Osteoblast (primary cell): ENCODE data around the gene SAMM50. TPM values are rescaled to one million over a fixed set of nuclear protein-coding genes. Genes with fewer than 3 reads are reported as not detected.

Experiments used
- DNase-seq: peaks from one replicate; pipeline ENCODE4 v3.0.0; 2011; ENCODE audit warnings: low spot score, mixed read lengths; ENCODE audit not compliant: insufficient read length; ENCODE audit errors: missing footprints
- H2AFZ ChIP-seq: 2 replicates; pipeline ENCODE4 v1.6.0; 2011; ENCODE audit warnings: mild to moderate bottlenecking, low read length
- H3K27ac ChIP-seq: 2 replicates; pipeline ENCODE4 v1.5.1; 2011; ENCODE audit warnings: mild to moderate bottlenecking, low read depth, low read length, moderate library complexity
- H3K27me3 ChIP-seq: 2 replicates; pipeline ENCODE4 v1.6.0; 2012; ENCODE audit warnings: mild to moderate bottlenecking, control low read depth, inconsistent platforms, low read length, moderate library complexity; ENCODE audit not compliant: insufficient read depth
- H3K36me3 ChIP-seq: 2 replicates; pipeline ENCODE4 v1.5.1; 2011; ENCODE audit warnings: mild to moderate bottlenecking, low read length, control low read depth, moderate library complexity; ENCODE audit not compliant: insufficient read depth
- H3K4me1 ChIP-seq: 2 replicates; pipeline ENCODE4 v1.5.1; 2011; ENCODE audit warnings: mild to moderate bottlenecking, low read length, control low read depth, moderate library complexity; ENCODE audit not compliant: insufficient read depth
- H3K4me2 ChIP-seq: 2 replicates; pipeline ENCODE4 v1.6.0; 2011; ENCODE audit warnings: mild to moderate bottlenecking, low read length; ENCODE audit not compliant: insufficient read depth
- H3K4me3 ChIP-seq: fragments of 200-600 bp; sonication (generic); 3 replicates; pipeline ENCODE4 v1.5.1; 2012; ENCODE audit warnings: mild to moderate bottlenecking, low read length, inconsistent platforms; ENCODE audit not compliant: insufficient read depth
- H3K79me2 ChIP-seq: 2 replicates; pipeline ENCODE4 v1.6.0; 2012; ENCODE audit warnings: mild to moderate bottlenecking, low read length, control low read depth, inconsistent platforms; ENCODE audit not compliant: insufficient read depth
- H3K9me3 ChIP-seq: 2 replicates; pipeline ENCODE4 v1.5.1; 2011; ENCODE audit warnings: low read depth, low read length, control low read depth
- H4K20me1 ChIP-seq: 2 replicates; pipeline ENCODE4 v1.6.0; 2012; ENCODE audit warnings: mild to moderate bottlenecking, low read length, control low read depth; ENCODE audit not compliant: insufficient read depth
- total RNA-seq: library from RNA; depleted of rRNA; stranded (reverse); fragments of >200 nt; gene quantifications from 2 replicates; pipeline ENCODE4 v1.2.3, GENCODE V29; 2012
- TF ChIP-seq, protein P1 (sequence below): IDR thresholded peaks from 2 replicates; pipeline ENCODE4 v1.5.1; 2011; ENCODE audit warnings: mild to moderate bottlenecking, low read depth, low read length, moderate library complexity; ENCODE audit errors: extremely low read depth

The SAMM50 gene
- total RNA-seq, 1 donor: 36.6 TPM

DNA sequence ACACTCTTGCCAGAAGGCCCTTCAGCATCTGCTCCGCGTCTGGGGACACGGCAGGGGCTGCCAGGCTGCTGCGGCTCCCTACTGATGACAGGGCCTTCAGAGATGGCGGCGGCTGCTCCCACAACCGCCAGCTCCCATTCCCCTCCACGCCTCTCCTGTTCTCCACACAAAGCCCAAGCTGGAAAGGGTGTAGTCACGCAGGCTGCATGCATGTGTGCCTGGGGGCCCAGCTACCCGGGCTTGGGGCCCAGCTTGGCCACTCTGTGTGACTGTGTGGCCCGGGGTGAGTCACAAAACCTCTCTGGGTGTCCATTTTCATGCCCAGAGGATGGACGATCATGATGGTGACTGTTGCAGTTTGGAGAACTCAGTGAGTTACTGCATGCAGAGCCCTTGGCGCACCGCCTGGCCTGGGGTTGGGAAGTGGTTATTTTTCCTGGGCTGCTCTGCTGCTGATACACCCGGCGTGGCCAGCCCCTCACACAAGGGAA, 37.1 kb downstream of the SAMM50 start:
- peak; percentile 94 for DNase-seq
- Histone ChIP-seq H3K36me3 (peaks cover 70% of the 10 kb centered on the region), H3K9me3 (no peaks in the 10 kb centered on the region)

DNA sequence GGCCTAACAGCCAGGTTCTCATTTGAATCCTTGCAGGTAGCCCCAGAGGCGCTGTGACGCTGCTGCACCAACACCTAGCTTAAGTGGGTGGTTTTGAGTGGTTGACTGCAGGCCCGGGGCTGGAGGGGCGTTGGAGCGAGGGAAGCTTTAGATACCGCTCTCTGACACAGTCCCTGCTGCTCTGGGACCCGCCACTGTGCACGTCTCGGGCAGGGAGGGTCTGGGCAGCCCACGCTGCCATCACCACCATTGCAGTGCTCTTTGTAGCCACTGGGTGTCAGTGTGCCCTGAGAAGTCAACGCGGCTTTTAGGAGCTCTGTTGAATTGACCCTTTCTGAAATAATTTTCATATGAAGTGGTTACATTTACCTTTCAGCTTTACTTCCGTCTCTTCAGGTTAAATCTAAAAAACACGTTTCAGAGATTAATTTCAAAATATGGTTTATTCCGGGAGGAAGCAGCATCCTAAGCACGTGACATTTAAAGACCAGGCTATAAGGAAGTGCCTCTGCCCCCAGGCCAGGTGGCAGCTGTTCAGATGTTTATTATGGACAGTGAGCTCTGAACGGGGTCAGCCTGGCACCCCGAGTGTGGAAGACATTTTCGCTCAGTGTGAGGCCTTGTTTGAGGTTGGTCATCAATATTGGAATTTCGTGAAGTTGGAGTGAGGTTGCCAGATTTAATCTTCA, 38.0 kb downstream of the SAMM50 start:
- Histone ChIP-seq H3K27ac (peak overlapping the region; percentile 28), H4K20me1 (peaks cover 14% of the 10 kb centered on the region), H3K9me3 (no peaks in the 10 kb centered on the region), H2AFZ (no peak overlapping the region), H3K4me3 (no peak overlapping the region), H3K4me1 (peaks cover 7% of the 10 kb centered on the region), H3K4me2 (no peak overlapping the region), H3K36me3 (peaks cover 69% of the 10 kb centered on the region), H3K27me3 (no peaks in the 10 kb centered on the region), H3K79me2 (peaks cover 4% of the 10 kb centered on the region)
- peak; percentile 97 for DNase-seq
- TF ChIP-seq, protein P1, sequence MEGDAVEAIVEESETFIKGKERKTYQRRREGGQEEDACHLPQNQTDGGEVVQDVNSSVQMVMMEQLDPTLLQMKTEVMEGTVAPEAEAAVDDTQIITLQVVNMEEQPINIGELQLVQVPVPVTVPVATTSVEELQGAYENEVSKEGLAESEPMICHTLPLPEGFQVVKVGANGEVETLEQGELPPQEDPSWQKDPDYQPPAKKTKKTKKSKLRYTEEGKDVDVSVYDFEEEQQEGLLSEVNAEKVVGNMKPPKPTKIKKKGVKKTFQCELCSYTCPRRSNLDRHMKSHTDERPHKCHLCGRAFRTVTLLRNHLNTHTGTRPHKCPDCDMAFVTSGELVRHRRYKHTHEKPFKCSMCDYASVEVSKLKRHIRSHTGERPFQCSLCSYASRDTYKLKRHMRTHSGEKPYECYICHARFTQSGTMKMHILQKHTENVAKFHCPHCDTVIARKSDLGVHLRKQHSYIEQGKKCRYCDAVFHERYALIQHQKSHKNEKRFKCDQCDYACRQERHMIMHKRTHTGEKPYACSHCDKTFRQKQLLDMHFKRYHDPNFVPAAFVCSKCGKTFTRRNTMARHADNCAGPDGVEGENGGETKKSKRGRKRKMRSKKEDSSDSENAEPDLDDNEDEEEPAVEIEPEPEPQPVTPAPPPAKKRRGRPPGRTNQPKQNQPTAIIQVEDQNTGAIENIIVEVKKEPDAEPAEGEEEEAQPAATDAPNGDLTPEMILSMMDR: peak; percentile 96

More for the DNA sequence above, 37.1 kb downstream of the SAMM50 start:
- H3K27ac ChIP-seq: peak overlapping the region; percentile 49
- H3K4me3 ChIP-seq: no peak overlapping the region
- no peaks in the 10 kb centered on the region for H3K27me3 ChIP-seq
- no peak overlapping the region for H3K4me2 ChIP-seq
- no peak overlapping the region for H2AFZ ChIP-seq
- peaks cover 4% of the 10 kb centered on the region for H3K79me2 ChIP-seq
- H4K20me1 ChIP-seq: peaks cover 14% of the 10 kb centered on the region
- TF ChIP-seq, protein P1: no peak
- H3K4me1 ChIP-seq: peaks cover 7% of the 10 kb centered on the region

DNA sequence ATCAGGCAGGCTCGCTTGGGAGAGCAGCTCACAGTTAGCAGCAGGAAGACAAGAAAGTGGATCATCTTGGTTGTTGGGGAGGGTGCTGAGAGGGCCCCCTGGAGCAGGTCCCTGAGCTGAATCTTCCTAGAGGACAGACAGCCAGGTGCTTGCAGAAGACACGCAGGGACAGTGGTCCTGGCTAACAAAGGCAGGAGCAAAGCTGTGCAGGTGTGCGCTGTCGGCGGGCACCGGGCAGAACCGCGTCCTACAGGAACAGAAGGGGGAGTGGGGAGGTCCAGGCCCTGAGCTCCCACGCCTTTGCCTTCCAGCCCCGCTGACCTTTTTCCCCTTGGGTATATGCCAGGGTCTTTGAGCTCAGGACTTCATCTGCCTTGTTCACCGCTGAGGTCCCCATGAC, 38.8 kb downstream of the SAMM50 start:
- H3K36me3 ChIP-seq: peaks cover 69% of the 10 kb centered on the region

DNA sequence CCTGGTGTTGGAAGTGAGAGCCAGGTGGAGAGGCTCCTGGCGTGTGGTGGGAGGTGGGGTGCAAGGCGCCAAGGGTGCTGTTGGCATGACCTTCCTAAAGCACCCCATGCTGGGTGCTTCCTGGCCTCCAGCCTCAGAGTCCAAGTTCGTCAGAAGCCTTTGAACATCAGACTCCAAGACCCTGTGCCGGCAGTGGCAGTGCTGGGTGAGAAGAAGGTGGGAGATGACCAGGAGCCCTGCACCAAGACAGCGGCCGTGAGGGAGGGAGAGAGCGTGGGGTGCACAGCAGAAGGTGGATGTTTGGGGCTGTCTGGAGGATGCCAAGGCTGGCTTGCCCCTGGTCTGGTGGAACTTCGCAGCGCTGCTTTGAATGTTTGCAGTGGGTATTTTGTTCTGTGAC, 39.2 kb downstream of the SAMM50 start:
- Histone ChIP-seq H3K4me3 (no peak overlapping the region), H3K36me3 (peaks cover 69% of the 10 kb centered on the region), H3K27ac (no peak overlapping the region), H4K20me1 (peaks cover 14% of the 10 kb centered on the region), H3K79me2 (peaks cover 4% of the 10 kb centered on the region), H2AFZ (no peak overlapping the region), H3K27me3 (no peaks in the 10 kb centered on the region), H3K9me3 (no peaks in the 10 kb centered on the region), H3K4me2 (no peak overlapping the region), H3K4me1 (peaks cover 7% of the 10 kb centered on the region)
- TF ChIP-seq, protein P1: no peak
- DNase-seq: no peak

More for the DNA sequence above, 38.8 kb downstream of the SAMM50 start:
- peaks cover 4% of the 10 kb centered on the region for H3K79me2 ChIP-seq
- no peak for DNase-seq
- H2AFZ ChIP-seq: no peak overlapping the region
- H3K4me2 ChIP-seq: no peak overlapping the region
- peaks cover 7% of the 10 kb centered on the region for H3K4me1 ChIP-seq
- TF ChIP-seq, protein P1: no peak
- H3K4me3 ChIP-seq: no peak overlapping the region
- no peaks in the 10 kb centered on the region for H3K27me3 ChIP-seq
- H3K9me3 ChIP-seq: no peaks in the 10 kb centered on the region
- H3K27ac ChIP-seq: no peak overlapping the region
- peaks cover 14% of the 10 kb centered on the region for H4K20me1 ChIP-seq
